ENCODE measurements around the gene MSX2. TPM values are rescaled to one million over a fixed set of nuclear protein-coding genes. Genes with fewer than 3 reads are reported as not detected.

MSX2 gene
- total RNA-seq, 1 donor from 2014 or later = 3.7 TPM

- DNase-seq (ENCODE audit: low read depth) = no peak
- TF ChIP-seq CTCF (conservative IDR thresholded peaks at IDR 0.05; ENCODE audit: low read depth, low read length) = no peak
These were observed 26.2 kb upstream of the MSX2 start for GRCh38 chr5:174698156-174698555.

GRCh38 chr5:174699131-174699530 lies 25.3 kb upstream of the MSX2 start:
- DNase-seq (ENCODE audit: low read depth) = no peak
- no peak overlapping the region for H3K4me3 ChIP-seq (ENCODE audit: low read depth, low read length)
- no peak for TF ChIP-seq CTCF (conservative IDR thresholded peaks at IDR 0.05; ENCODE audit: low read depth, low read length)

More at GRCh38 chr5:174698156-174698555, 26.2 kb upstream of the MSX2 start:
- no peak overlapping the region for H3K4me3 ChIP-seq (ENCODE audit: low read depth, low read length)

- DNase-seq (ENCODE audit: low read depth) = no peak
These were observed 17.3 kb upstream of the MSX2 start for GRCh38 chr5:174706997-174707572.

GRCh38 chr5:174707671-174708070 lies 16.7 kb upstream of the MSX2 start:
- no peak for TF ChIP-seq CTCF (conservative IDR thresholded peaks at IDR 0.05; ENCODE audit: low read depth, low read length)
- no peak for DNase-seq (ENCODE audit: low read depth)

More at GRCh38 chr5:174706997-174707572, 17.3 kb upstream of the MSX2 start:
- no peak overlapping the region for H3K4me3 ChIP-seq (ENCODE audit: low read depth, low read length)
- TF ChIP-seq CTCF (conservative IDR thresholded peaks at IDR 0.05; ENCODE audit: low read depth, low read length) = no peak

GRCh38 chr5:174708476-174709207 lies 15.7 kb upstream of the MSX2 start:
- H3K4me3 ChIP-seq (ENCODE audit: low read depth, low read length) = no peak overlapping the region

More at GRCh38 chr5:174707671-174708070, 16.7 kb upstream of the MSX2 start:
- H3K4me3 ChIP-seq (ENCODE audit: low read depth, low read length) = no peak overlapping the region

GRCh38 chr5:174714751-174715150 lies 9.6 kb upstream of the MSX2 start:
- DNase-seq (ENCODE audit: low read depth) = no peak
- no peak for TF ChIP-seq CTCF (conservative IDR thresholded peaks at IDR 0.05; ENCODE audit: low read depth, low read length)
- H3K4me3 ChIP-seq (ENCODE audit: low read depth, low read length) = no peak overlapping the region

More at GRCh38 chr5:174708476-174709207, 15.7 kb upstream of the MSX2 start:
- no peak for TF ChIP-seq CTCF (conservative IDR thresholded peaks at IDR 0.05; ENCODE audit: low read depth, low read length)
- DNase-seq (ENCODE audit: low read depth) = no peak
